ACC112 (cell line): ENCODE measurements around the gene LY6G5B.

Experiments
- H2AFZ ChIP-seq: fragments of 200-600 bp; sonication (generic); one replicate; pipeline ENCODE4 v1.6.0; 2017; ENCODE audit warnings: antibody characterized with exemption, low read length; ENCODE audit not compliant: unreplicated experiment
- H3K27ac ChIP-seq: fragments of 200-600 bp; sonication (generic); 2 replicates; pipeline ENCODE4 v1.5.1; 2014; ENCODE audit warnings: low read depth, mild to moderate bottlenecking, antibody characterized with exemption, low read length, moderate library complexity
- H3K27me3 ChIP-seq: fragments of 200-600 bp; sonication (generic); 2 replicates; pipeline ENCODE4 v1.6.1; 2014; ENCODE audit warnings: mild to moderate bottlenecking, antibody characterized with exemption, low read length, moderate library complexity, mixed read lengths; ENCODE audit not compliant: insufficient read depth
- H3K36me3 ChIP-seq: fragments of 200-600 bp; sonication (generic); 2 replicates; pipeline ENCODE4 v1.6.1; 2016; ENCODE audit warnings: mild to moderate bottlenecking, antibody characterized with exemption, low read length, moderate library complexity, mixed read lengths; ENCODE audit not compliant: insufficient read depth
- H3K4me1 ChIP-seq: fragments of 200-600 bp; sonication (generic); one replicate; pipeline ENCODE4 v1.6.1; 2016; ENCODE audit warnings: low read length, mixed read lengths; ENCODE audit not compliant: insufficient read depth, unreplicated experiment, control insufficient read depth
- H3K4me3 ChIP-seq: fragments of 200-600 bp; sonication (generic); 2 replicates; pipeline ENCODE4 v1.5.1; 2014; ENCODE audit warnings: mild to moderate bottlenecking, low read depth, low read length
- H3K79me2 ChIP-seq: fragments of 200-600 bp; sonication (generic); one replicate; pipeline ENCODE4 v1.6.0; 2016; ENCODE audit warnings: low read length; ENCODE audit not compliant: control insufficient read depth, unreplicated experiment, insufficient read depth

Gene LY6G5B

GRCh38 chr6:31710523-31711219 lies 40.9 kb downstream of the LY6G5B start:
- no peak overlapping the region for H3K27ac ChIP-seq
- H3K27me3 ChIP-seq, result no peaks in the 10 kb centered on the region
- no peak overlapping the region for H3K4me3 ChIP-seq
- no peaks in the 10 kb centered on the region for H3K4me1 ChIP-seq
- no peaks in the 10 kb centered on the region for H3K79me2 ChIP-seq
- H3K36me3 ChIP-seq, result no peaks in the 10 kb centered on the region
- no peak overlapping the region for H2AFZ ChIP-seq

GRCh38 chr6:31711233-31711632 lies 41.5 kb downstream of the LY6G5B start:
- Histone ChIP-seq H3K27ac (no peak overlapping the region), H2AFZ (peak overlapping the region; percentile 36), H3K4me3 (no peak overlapping the region), H3K4me1 (no peaks in the 10 kb centered on the region), H3K27me3 (no peaks in the 10 kb centered on the region), H3K79me2 (no peaks in the 10 kb centered on the region), H3K36me3 (no peaks in the 10 kb centered on the region)

GRCh38 chr6:31712296-31712695 lies 42.5 kb downstream of the LY6G5B start:
- H2AFZ ChIP-seq, result no peak overlapping the region
- no peak overlapping the region for H3K4me3 ChIP-seq
- no peaks in the 10 kb centered on the region for H3K36me3 ChIP-seq
- no peak overlapping the region for H3K27ac ChIP-seq
- H3K4me1 ChIP-seq, result no peaks in the 10 kb centered on the region
- H3K79me2 ChIP-seq, result no peaks in the 10 kb centered on the region
- H3K27me3 ChIP-seq, result no peaks in the 10 kb centered on the region

GRCh38 chr6:31713465-31713864 lies 43.7 kb downstream of the LY6G5B start:
- no peak overlapping the region for H2AFZ ChIP-seq

GRCh38 chr6:31713991-31714684 lies 44.4 kb downstream of the LY6G5B start:
- H3K36me3 ChIP-seq, result no peaks in the 10 kb centered on the region
- no peaks in the 10 kb centered on the region for H3K4me1 ChIP-seq
- H3K79me2 ChIP-seq, result no peaks in the 10 kb centered on the region
- no peak overlapping the region for H3K27ac ChIP-seq
- H3K27me3 ChIP-seq, result no peaks in the 10 kb centered on the region
- no peak overlapping the region for H2AFZ ChIP-seq
- H3K4me3 ChIP-seq, result no peak overlapping the region

More at GRCh38 chr6:31713465-31713864, 43.7 kb downstream of the LY6G5B start:
- H3K36me3 ChIP-seq, result no peaks in the 10 kb centered on the region
- H3K27me3 ChIP-seq, result no peaks in the 10 kb centered on the region
- no peaks in the 10 kb centered on the region for H3K4me1 ChIP-seq
- no peaks in the 10 kb centered on the region for H3K79me2 ChIP-seq
- H3K4me3 ChIP-seq, result no peak overlapping the region
- H3K27ac ChIP-seq, result no peak overlapping the region

GRCh38 chr6:31715022-31715958 lies 45.5 kb downstream of the LY6G5B start, which contains the start of gene LY6G6D:
Gene LY6G6D (plus strand): TSS chr6:31715348. CDS start chr6:31715356, 8 bp downstream.
- Histone ChIP-seq H3K27ac (no peak within 1 kb of the TSS), H3K36me3 (no peaks in the 10 kb centered on the region), H3K4me1 (no peaks in the 10 kb centered on the region), H3K27me3 (no peaks in the 10 kb centered on the region), H3K4me3 (no peak within 1 kb of the TSS), H2AFZ (no peak within 1 kb of the TSS), H3K79me2 (no peaks in the 10 kb centered on the region)

- H3K36me3 ChIP-seq, result no peaks in the 10 kb centered on the region
- H3K4me1 ChIP-seq, result no peaks in the 10 kb centered on the region
- no peaks in the 10 kb centered on the region for H3K79me2 ChIP-seq
- H3K4me3 ChIP-seq, result no peak overlapping the region
- no peaks in the 10 kb centered on the region for H3K27me3 ChIP-seq
- no peak overlapping the region for H2AFZ ChIP-seq
- H3K27ac ChIP-seq, result no peak overlapping the region
Measured at GRCh38 chr6:31717499-31718222, 47.9 kb downstream of the LY6G5B start.

- no peaks in the 10 kb centered on the region for H3K4me1 ChIP-seq
- H3K27ac ChIP-seq, result no peak overlapping the region
- no peaks in the 10 kb centered on the region for H3K36me3 ChIP-seq
- H3K79me2 ChIP-seq, result no peaks in the 10 kb centered on the region
- no peaks in the 10 kb centered on the region for H3K27me3 ChIP-seq
- no peak overlapping the region for H2AFZ ChIP-seq
- H3K4me3 ChIP-seq, result no peak overlapping the region
Measured at GRCh38 chr6:31718265-31718664, 48.5 kb downstream of the LY6G5B start.

- Histone ChIP-seq H3K4me1 (no peaks in the 10 kb centered on the region), H2AFZ (no peak overlapping the region), H3K36me3 (no peaks in the 10 kb centered on the region), H3K27me3 (no peaks in the 10 kb centered on the region), H3K4me3 (no peak overlapping the region), H3K27ac (no peak overlapping the region), H3K79me2 (no peaks in the 10 kb centered on the region)
Measured at GRCh38 chr6:31719001-31719400, 49.2 kb downstream of the LY6G5B start.

- Histone ChIP-seq H3K27ac (no peak overlapping the region), H3K36me3 (no peaks in the 10 kb centered on the region), H3K27me3 (no peaks in the 10 kb centered on the region), H2AFZ (no peak overlapping the region), H3K79me2 (no peaks in the 10 kb centered on the region), H3K4me1 (no peaks in the 10 kb centered on the region), H3K4me3 (no peak overlapping the region)
Measured at GRCh38 chr6:31720196-31720770, 50.5 kb downstream of the LY6G5B start.
